Spinal cord (tissue), 10 donors: Measurements from ENCODE around the gene LRRC38. TPM values are rescaled to one million over a fixed set of nuclear protein-coding genes. Genes with fewer than 3 reads are reported as not detected.
A peak's percentile ranks its signal among the peaks of the same experiment; 100 is the strongest.
"Not testable (repeated sequence)": the region's sequence is repeated elsewhere in the genome, so short reads cannot be mapped to it uniquely, and the experiment has no call there.

Experiments
- DNase-seq, 6 donors: peaks; one replicate each; pipeline versions ENCODE4 v3.0.0 to v3.0.0-alpha.2; 2013 to 2015; ENCODE audit warnings: low spot score in 6 of 6, low read depth in 4 of 6
- H3K27ac ChIP-seq: one replicate; pipeline ENCODE4 v1.5.1; 2013; ENCODE audit warnings: low read depth, low read length, control low read depth
- H3K27me3 ChIP-seq: one replicate; pipeline ENCODE4 v1.6.1; 2013; ENCODE audit warnings: low read length; ENCODE audit not compliant: control insufficient read depth, insufficient read depth
- H3K36me3 ChIP-seq: one replicate; pipeline ENCODE4 v1.6.1; 2013; ENCODE audit warnings: low read length; ENCODE audit not compliant: control insufficient read depth, insufficient read depth
- H3K4me1 ChIP-seq: one replicate; pipeline ENCODE4 v1.6.1; 2013; ENCODE audit warnings: low read length; ENCODE audit not compliant: control insufficient read depth, insufficient read depth
- H3K4me3 ChIP-seq: one replicate; pipeline ENCODE4 v1.5.1; 2013; ENCODE audit warnings: low read depth, low read length, control low read depth
- H3K9me3 ChIP-seq: one replicate; pipeline ENCODE4 v1.6.1; 2013; ENCODE audit warnings: low read length; ENCODE audit not compliant: control insufficient read depth, insufficient read depth
- WGBS: methylation state at CpG from one replicate; pipeline ENCODE4 v1.1.5; 2013; ENCODE audit warnings: missing lambda C conversion rate; ENCODE audit not compliant: insufficient coverage; 5-methylcytosine and 5-hydroxymethylcytosine counted together
- long read RNA-seq, 4 donors: transcript quantifications; one replicate each; lab custom pipeline, GENCODE V29; 2026
- polyA plus RNA-seq, 2 donors: library from polyadenylated mRNA; unstranded; fragments of 120-200 nt; gene quantifications; one replicate each; pipeline ENCODE4 v1.2.1, GENCODE V29; 2013; ENCODE audit not compliant: insufficient read length in 2 of 2
- total RNA-seq, 2 donors: library from RNA; depleted of rRNA in 1 of 2; stranded (reverse); fragments of 120-200 nt in 1 of 2; fragments of >200 nt in 1 of 2; gene quantifications; one replicate each; pipeline versions ENCODE4 v1.2.3 to v1.2.4, GENCODE V29; 2013 to 2014
- donor health status: healthy.

The LRRC38 gene
- 1 to 10 TPM in 1 of 2 donors, under 1 TPM in 1; 0.55 to 1.7 TPM for total RNA-seq
- polyA plus RNA-seq, result 1 to 10 TPM; 3.8 to 4.8 TPM
- long read RNA-seq, donor 1, partial matches to known transcripts, result 0 of 3 reads
- long read RNA-seq, donor 1, other reads (novel, unspliced or antisense), result 0 of 3 reads
- long read RNA-seq, donor 2, result 0 reads
- long read RNA-seq, donor 3, result 0 reads
- long read RNA-seq, donor 4, result 0 reads

- WGBS, result 3% methylated on average over 30 of the region's 34 CpGs
- no peaks in the 10 kb centered on the region for H3K36me3 ChIP-seq
- H3K9me3 ChIP-seq, result no peaks in the 10 kb centered on the region
- H3K27me3 ChIP-seq, result peaks cover 72% of the 10 kb centered on the region
- H3K27ac ChIP-seq, result no peak within 1 kb of the TSS
- no peak for DNase-seq
- H3K4me3 ChIP-seq, result no peak within 1 kb of the TSS
- peaks cover 14% of the 10 kb centered on the region for H3K4me1 ChIP-seq
Measured at GRCh38 chr1:13513895-13514546, at the start of gene LRRC38. Gene LRRC38, minus strand, starts transcription at chr1:13514003. Its CDS starts 410 bp downstream, at chr1:13513593.

- not testable (repeated sequence) for H3K27ac ChIP-seq, H3K9me3 ChIP-seq, H3K27me3 ChIP-seq, H3K4me1 ChIP-seq, H3K36me3 ChIP-seq, H3K4me3 ChIP-seq, DNase-seq
- WGBS, result 97% methylated on average over 10 of the region's 11 CpGs
Measured at GRCh38 chr1:13562981-13563380, 49.2 kb upstream of the LRRC38 start.

GRCh38 chr1:13560541-13560940, 46.7 kb upstream of the LRRC38 start:
- DNase-seq, result no peak
- Histone ChIP-seq H3K36me3 (no peaks in the 10 kb centered on the region), H3K4me3 (no peak overlapping the region), H3K4me1 (no peaks in the 10 kb centered on the region), H3K9me3 (no peaks in the 10 kb centered on the region), H3K27me3 (no peaks in the 10 kb centered on the region), H3K27ac (no peak overlapping the region)
- WGBS, result 99% methylated on average over 6 of the region's 6 CpGs

- no peaks in the 10 kb centered on the region for H3K27me3 ChIP-seq
- no peaks in the 10 kb centered on the region for H3K4me1 ChIP-seq
- DNase-seq, result no peak
- H3K9me3 ChIP-seq, result no peaks in the 10 kb centered on the region
- no peak overlapping the region for H3K27ac ChIP-seq
- no peaks in the 10 kb centered on the region for H3K36me3 ChIP-seq
- WGBS, result 34% methylated on average over 3 of the region's 6 CpGs
- no peak overlapping the region for H3K4me3 ChIP-seq
Measured at GRCh38 chr1:13556224-13556764, 42.5 kb upstream of the LRRC38 start.

- no peaks in the 10 kb centered on the region for H3K36me3 ChIP-seq
- no peak for DNase-seq
- no peak overlapping the region for H3K4me3 ChIP-seq
- no peaks in the 10 kb centered on the region for H3K9me3 ChIP-seq
- no peak overlapping the region for H3K27ac ChIP-seq
- H3K27me3 ChIP-seq, result no peaks in the 10 kb centered on the region
- WGBS, result 96% methylated on average over 28 of the region's 28 CpGs
- peaks cover 2% of the 10 kb centered on the region for H3K4me1 ChIP-seq
Measured at GRCh38 chr1:13554798-13555197, 41.0 kb upstream of the LRRC38 start.

GRCh38 chr1:13550663-13551062, 36.9 kb upstream of the LRRC38 start:
- WGBS, result 65% methylated on average over 3 of the region's 4 CpGs
- no peak overlapping the region for H3K27ac ChIP-seq
- no peak overlapping the region for H3K4me3 ChIP-seq
- peaks cover 6% of the 10 kb centered on the region for H3K4me1 ChIP-seq
- no peaks in the 10 kb centered on the region for H3K27me3 ChIP-seq
- H3K36me3 ChIP-seq, result no peaks in the 10 kb centered on the region
- peak in 1 of 6 donors; percentile 49 for DNase-seq
- H3K9me3 ChIP-seq, result no peaks in the 10 kb centered on the region

- H3K4me1 ChIP-seq, result peaks cover 6% of the 10 kb centered on the region
- no peaks in the 10 kb centered on the region for H3K9me3 ChIP-seq
- no peak overlapping the region for H3K27ac ChIP-seq
- H3K27me3 ChIP-seq, result no peaks in the 10 kb centered on the region
- H3K36me3 ChIP-seq, result no peaks in the 10 kb centered on the region
- peak in 2 of 6 donors; percentile 29 to 31 for DNase-seq
- 60% methylated on average over 1 of the region's 3 CpGs for WGBS
- no peak overlapping the region for H3K4me3 ChIP-seq
Measured at GRCh38 chr1:13549521-13549920, 35.7 kb upstream of the LRRC38 start.

- no peaks in the 10 kb centered on the region for H3K9me3 ChIP-seq
- peaks cover 9% of the 10 kb centered on the region for H3K4me1 ChIP-seq
- DNase-seq, result no peak
- no peaks in the 10 kb centered on the region for H3K27me3 ChIP-seq
- 95% methylated on average over 4 of the region's 6 CpGs for WGBS
- no peak overlapping the region for H3K27ac ChIP-seq
- H3K36me3 ChIP-seq, result no peaks in the 10 kb centered on the region
- H3K4me3 ChIP-seq, result no peak overlapping the region
Measured at GRCh38 chr1:13549021-13549420, 35.2 kb upstream of the LRRC38 start.

GRCh38 chr1:13548281-13548680, 34.5 kb upstream of the LRRC38 start:
- Histone ChIP-seq H3K4me3 (no peak overlapping the region), H3K36me3 (no peaks in the 10 kb centered on the region), H3K27ac (no peak overlapping the region), H3K4me1 (peaks cover 16% of the 10 kb centered on the region), H3K27me3 (no peaks in the 10 kb centered on the region), H3K9me3 (no peaks in the 10 kb centered on the region)
- no peak for DNase-seq
- 88% methylated on average over 4 of the region's 6 CpGs for WGBS

- no peak overlapping the region for H3K4me3 ChIP-seq
- H3K4me1 ChIP-seq, result peaks cover 18% of the 10 kb centered on the region
- no peaks in the 10 kb centered on the region for H3K9me3 ChIP-seq
- H3K27me3 ChIP-seq, result no peaks in the 10 kb centered on the region
- WGBS, result 60% methylated on average over 3 of the region's 3 CpGs
- no peak for DNase-seq
- no peak overlapping the region for H3K27ac ChIP-seq
- no peaks in the 10 kb centered on the region for H3K36me3 ChIP-seq
Measured at GRCh38 chr1:13546791-13547190, 33.0 kb upstream of the LRRC38 start.
